Common myeloid progenitor, CD34-positive (primary cell): ENCODE measurements around the gene ARPC5.
A peak's percentile ranks its signal among the peaks of the same experiment; 100 is the strongest.
"Not testable (repeated sequence)": the region's sequence is repeated elsewhere in the genome, so short reads cannot be mapped to it uniquely, and the experiment has no call there.

Experiments used
- CTCF ChIA-PET: fragments of 350-600 bp; sonication (Branson Sonifier 250); formaldehyde crosslinking; loops from one replicate; lab custom pipeline; 2021; ENCODE audit warnings: antibody characterized with exemption; lab: Charles Lee
- POLR2A ChIA-PET: fragments of 350-600 bp; sonication (Branson Sonifier 250); formaldehyde crosslinking; loops from one replicate; lab custom pipeline; 2021; ENCODE audit warnings: antibody characterized with exemption; lab: Charles Lee
- DNase-seq, 3 donors: peaks; one replicate each; pipeline versions ENCODE4 v3.0.0 to v3.0.0-alpha.2; 2013
- H3K27ac ChIP-seq, 2 experiments: 1 replicate in 1 of 2; 2 replicates in 1 of 2; pipeline ENCODE4 v1.7.0; 2013; ENCODE audit warnings: inconsistent platforms in 2 of 2, low read length in 2 of 2, mild to moderate bottlenecking in 2 of 2, low read depth in 1 of 2, moderate library complexity in 1 of 2; ENCODE audit not compliant: severe bottlenecking in 2 of 2, insufficient read depth in 1 of 2, poor library complexity in 1 of 2
- H3K27me3 ChIP-seq, 5 experiments: replicated peaks in 2 of 5; 1 replicate in 3 of 5; 2 replicates in 2 of 5; pipeline versions ENCODE4 v1.6.1 to v1.7.0; 2013; ENCODE audit warnings: low read length in 4 of 5, mild to moderate bottlenecking in 2 of 5, moderate library complexity in 2 of 5, inconsistent platforms in 1 of 5; ENCODE audit not compliant: insufficient read depth in 5 of 5, control insufficient read depth in 4 of 5
- H3K36me3 ChIP-seq, 4 experiments: 1 replicate in 2 of 4; 2 replicates in 2 of 4; pipeline versions ENCODE4 v1.6.1 to v1.7.0; 2013; ENCODE audit warnings: low read length in 3 of 4, control low read depth in 1 of 4, mild to moderate bottlenecking in 1 of 4; ENCODE audit not compliant: control insufficient read depth in 4 of 4, insufficient read depth in 4 of 4
- H3K4me1 ChIP-seq, 4 experiments: 1 replicate in 3 of 4; 2 replicates in 1 of 4; pipeline versions ENCODE4 v1.6.1 to v1.7.1; 2013; ENCODE audit warnings: low read length in 3 of 4, mild to moderate bottlenecking in 3 of 4, control low read depth in 1 of 4, inconsistent platforms in 1 of 4, moderate library complexity in 1 of 4; ENCODE audit not compliant: control insufficient read depth in 4 of 4, insufficient read depth in 4 of 4; ENCODE audit errors: control extremely low read depth in 1 of 4
- H3K4me3 ChIP-seq, 7 experiments: 1 replicate in 4 of 7; 2 replicates in 3 of 7; pipeline versions ENCODE4 v1.5.1 to v1.7.0; 2013; ENCODE audit warnings: mild to moderate bottlenecking in 7 of 7, low read length in 6 of 7, moderate library complexity in 6 of 7, inconsistent platforms in 2 of 7, low read depth in 2 of 7, control low read depth in 1 of 7; ENCODE audit not compliant: insufficient read depth in 4 of 7, control insufficient read depth in 1 of 7; ENCODE audit errors: extremely low read depth in 1 of 7
- H3K9me3 ChIP-seq, 5 experiments: 1 replicate in 4 of 5; 2 replicates in 1 of 5; pipeline versions ENCODE4 v1.6.1 to v1.7.1; 2013; ENCODE audit warnings: low read length in 4 of 5, mild to moderate bottlenecking in 2 of 5, inconsistent platforms in 1 of 5, low read depth in 1 of 5, moderate library complexity in 1 of 5; ENCODE audit not compliant: control insufficient read depth in 4 of 5, insufficient read depth in 2 of 5; ENCODE audit errors: control extremely low read depth in 1 of 5
- WGBS: methylation state at CpG from one replicate; pipeline ENCODE4 v1.1.5; 2013; ENCODE audit not compliant: insufficient coverage; 5-methylcytosine and 5-hydroxymethylcytosine counted together

ARPC5 gene

GRCh38 chr1:183630748-183631147, 4.8 kb downstream of the ARPC5 start:
- Histone ChIP-seq H3K36me3 (peaks cover 14 to 40% (median 27%) of the 10 kb centered on the region in 4 experiments), H3K9me3 (no peaks in the 10 kb centered on the region), H3K4me1 (peaks cover 19 to 37% (median 26%) of the 10 kb centered on the region in 4 experiments), H3K27me3 (no peaks in the 10 kb centered on the region), H3K27ac (peak overlapping the region in 1 of 2 experiments; percentile 29), H3K4me3 (no peak overlapping the region)
- ChIA-PET CTCF (interaction anchor here (1.1 kb wide), 1 partner anchor 51 kb away, joined by 3 read pairs; no protein-coding TSS in a partner anchor), POLR2A (no interaction called here)
- no peak for DNase-seq
- 81% methylated on average over 2 of the region's 2 CpGs for WGBS

- H3K27me3 ChIP-seq, result no peaks in the 10 kb centered on the region
- ChIA-PET POLR2A (no interaction called here), CTCF (interaction anchor here (1.0 to 1.6 kb wide), 3 partner anchors 24 to 158 kb away, joined by 3 to 5 read pairs (median 4); no protein-coding TSS in a partner anchor)
- no peaks in the 10 kb centered on the region for H3K9me3 ChIP-seq
- no peak for DNase-seq
- H3K4me1 ChIP-seq, result peaks cover 13 to 25% (median 15%) of the 10 kb centered on the region in 4 experiments
- H3K36me3 ChIP-seq, result peaks cover 16 to 47% (median 38%) of the 10 kb centered on the region in 4 experiments
- no peak overlapping the region for H3K27ac ChIP-seq
- no peak overlapping the region for H3K4me3 ChIP-seq
Observed at GRCh38 chr1:183628537-183628936, 7.0 kb downstream of the ARPC5 start.

- H3K27me3 ChIP-seq, H3K4me3 ChIP-seq, POLR2A ChIA-PET, H3K27ac ChIP-seq, DNase-seq, H3K9me3 ChIP-seq: not testable (repeated sequence)
- peaks cover 5 to 15% (median 8%) of the 10 kb centered on the region in 4 experiments for H3K4me1 ChIP-seq
- no CpG with 5 or more reads among the region's 3 CpGs for WGBS
- peaks cover 16 to 44% (median 36%) of the 10 kb centered on the region in 4 experiments for H3K36me3 ChIP-seq
- CTCF ChIA-PET, result interaction anchor here (0.8 to 2.0 kb wide), 5 partner anchors 78 to 344 kb away, joined by 3 to 11 read pairs (median 3); no protein-coding TSS in a partner anchor
Observed at GRCh38 chr1:183626236-183626635, 9.3 kb downstream of the ARPC5 start.

- CTCF ChIA-PET, result interaction anchor here (0.6 to 1.8 kb wide), 18 partner anchors 9 to 342 kb away, joined by 3 to 6 read pairs (median 3); no protein-coding TSS in a partner anchor
- Histone ChIP-seq H3K27me3 (no peaks in the 10 kb centered on the region), H3K36me3 (peaks cover 5 to 20% (median 14%) of the 10 kb centered on the region in 4 experiments), H3K9me3 (no peaks in the 10 kb centered on the region), H3K4me1 (peaks cover 2 to 15% (median 7%) of the 10 kb centered on the region in 4 experiments), H3K27ac (no peak overlapping the region), H3K4me3 (no peak overlapping the region)
- DNase-seq, result peak; percentile 78 to 85 (median 83)
- WGBS, result 89% methylated on average over 8 of the region's 10 CpGs
- POLR2A ChIA-PET, result no interaction called here
Observed at GRCh38 chr1:183622884-183623785, 12.4 kb downstream of the ARPC5 start.

- POLR2A ChIA-PET, result no interaction called here
- no CpG with 5 or more reads among the region's 1 CpG for WGBS
- peak in 2 of 3 donors; percentile 39 to 57 for DNase-seq
- H3K9me3 ChIP-seq, result no peaks in the 10 kb centered on the region
- H3K4me1 ChIP-seq, result peaks cover 2 to 15% (median 7%) of the 10 kb centered on the region in 4 experiments
- peaks cover 5 to 18% (median 9%) of the 10 kb centered on the region in 4 experiments for H3K36me3 ChIP-seq
- no peaks in the 10 kb centered on the region for H3K27me3 ChIP-seq
- no peak overlapping the region for H3K27ac ChIP-seq
- CTCF ChIA-PET, result interaction anchor here (0.7 to 1.2 kb wide), 5 partner anchors 10 to 338 kb away, joined by 3 to 4 read pairs (median 4); no protein-coding TSS in a partner anchor
- H3K4me3 ChIP-seq, result no peak overlapping the region
Observed at GRCh38 chr1:183622013-183622412, 13.6 kb downstream of the ARPC5 start.

- Histone ChIP-seq H3K4me1 (peaks cover 2 to 15% (median 6%) of the 10 kb centered on the region in 4 experiments), H3K36me3 (peaks cover 0 to 9% (median 4%) of the 10 kb centered on the region in 4 experiments), H3K4me3 (no peak overlapping the region), H3K27ac (no peak overlapping the region), H3K9me3 (no peaks in the 10 kb centered on the region), H3K27me3 (no peaks in the 10 kb centered on the region)
- WGBS, result no CpG with 5 or more reads among the region's 2 CpGs
- ChIA-PET POLR2A (no interaction called here), CTCF (interaction anchor here (0.8 to 1.0 kb wide), 2 partner anchors 178 to 339 kb away, joined by 3 read pairs; no protein-coding TSS in a partner anchor)
- DNase-seq, result no peak
Observed at GRCh38 chr1:183620311-183620710, 15.3 kb downstream of the ARPC5 start.
